Measurements from ENCODE around the gene NF1.
A peak's percentile ranks its signal among the peaks of the same experiment; 100 is the strongest.
"Not testable (repeated sequence)": the region's sequence is repeated elsewhere in the genome, so short reads cannot be mapped to it uniquely, and the experiment has no call there.

NF1 gene

DNA sequence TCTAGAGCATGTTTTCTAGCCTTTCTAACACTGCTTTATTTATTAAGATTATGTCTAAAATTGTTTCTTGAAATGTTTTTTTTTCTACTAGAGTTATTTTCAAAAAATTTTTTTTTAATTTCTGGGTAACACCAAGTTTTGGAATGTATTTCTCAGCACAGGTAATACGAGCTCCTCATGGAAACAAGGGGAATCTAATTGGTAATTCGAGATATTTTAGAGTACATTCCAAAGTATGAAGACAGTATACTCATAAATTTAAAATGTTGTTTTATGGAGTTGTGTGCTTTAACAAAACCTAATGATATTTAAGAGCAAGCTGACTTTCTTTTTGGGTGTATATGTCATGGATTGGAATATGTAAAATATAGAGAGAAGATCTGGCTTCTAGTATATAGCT lies 159.9 kb downstream of the NF1 start:
- no peak for DNase-seq

DNA sequence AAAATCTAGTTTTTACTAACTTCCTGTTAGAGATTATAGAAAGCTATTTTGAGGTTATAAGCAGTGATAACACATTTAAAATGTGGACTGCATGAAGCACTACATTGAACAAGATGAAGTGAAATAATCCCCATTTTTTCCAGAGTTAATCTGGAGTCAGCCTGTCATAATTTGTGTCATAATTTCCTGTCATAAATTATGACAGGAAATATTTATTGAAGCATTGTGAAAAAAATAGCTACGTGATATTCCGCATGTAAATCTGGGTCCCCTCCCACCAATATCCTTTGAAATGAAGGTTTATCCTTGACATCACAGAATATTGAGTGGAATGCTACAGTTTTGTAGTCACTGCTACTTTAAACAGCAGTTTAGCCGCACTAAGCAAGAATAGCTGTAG lies 162.2 kb downstream of the NF1 start:
- DNase-seq = no peak

DNA sequence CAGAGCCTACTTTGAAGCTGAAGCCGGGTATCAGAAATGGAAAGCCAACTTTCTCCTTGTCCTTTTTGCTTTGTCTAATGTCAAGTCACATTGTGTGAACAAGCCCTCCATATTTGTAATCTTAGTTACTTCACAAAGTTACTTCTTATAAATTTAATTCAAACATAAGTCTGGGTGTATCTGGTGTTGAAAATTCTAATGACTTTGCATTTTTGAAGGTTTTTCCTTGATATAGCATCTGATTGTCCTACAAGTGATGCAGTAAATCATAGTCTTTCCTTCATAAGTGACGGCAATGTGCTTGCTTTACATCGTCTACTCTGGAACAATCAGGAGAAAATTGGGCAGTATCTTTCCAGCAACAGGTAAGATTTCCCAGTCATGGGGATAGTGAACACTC lies 165.4 kb downstream of the NF1 start:
- no peak for DNase-seq

GRCh38 chr17:31261601-31262000 lies 166.8 kb downstream of the NF1 start:
- no peak for DNase-seq

- not testable (repeated sequence) for DNase-seq
Observed at GRCh38 chr17:31262923-31263322, 168.1 kb downstream of the NF1 start.

- peak in 1 of 5 experiments; percentile 8 for DNase-seq
Observed at GRCh38 chr17:31266042-31266441, 171.3 kb downstream of the NF1 start.

- no peak for DNase-seq
Observed at GRCh38 chr17:31269036-31269577, 174.3 kb downstream of the NF1 start.

DNA sequence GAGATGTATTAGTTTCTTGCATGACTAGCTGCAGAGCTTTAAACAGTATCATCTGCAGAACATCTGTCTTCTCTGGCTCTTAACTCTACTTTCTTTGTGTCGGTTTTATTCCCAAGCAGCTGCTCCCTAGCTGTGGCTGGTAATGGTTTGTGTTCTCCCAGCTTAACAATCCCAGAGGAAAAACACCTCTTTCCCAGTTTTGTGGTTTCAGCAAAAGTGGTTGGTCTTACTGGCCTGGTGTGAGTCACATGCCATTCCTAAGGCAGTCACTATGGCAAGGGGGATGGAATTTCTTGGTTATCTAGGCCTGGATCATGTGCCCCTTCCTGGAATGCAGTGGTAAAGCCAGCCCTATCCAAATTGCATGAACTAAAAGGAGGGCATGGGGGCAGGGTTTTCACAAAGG lies 174.8 kb downstream of the NF1 start:
- no peak for DNase-seq

DNA sequence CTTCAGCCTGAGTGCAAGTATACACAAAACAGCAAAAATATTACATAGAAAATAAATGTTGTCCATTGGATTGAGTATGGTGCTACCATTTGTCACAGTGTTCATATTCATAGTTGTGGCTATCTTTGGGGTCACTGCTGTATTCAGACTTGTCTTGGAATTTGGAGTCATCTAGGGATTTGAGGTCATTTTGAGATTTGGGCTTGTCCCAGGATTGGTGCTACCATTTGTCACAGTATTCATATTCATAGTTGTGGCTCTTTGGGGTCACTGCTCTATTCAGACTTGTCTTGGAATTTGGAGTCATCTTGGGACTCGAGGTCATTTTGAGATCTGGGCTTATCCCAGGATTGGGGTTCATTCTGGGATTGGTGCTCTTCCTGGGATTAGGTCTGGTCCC lies 177.5 kb downstream of the NF1 start:
- no peak for DNase-seq

DNA sequence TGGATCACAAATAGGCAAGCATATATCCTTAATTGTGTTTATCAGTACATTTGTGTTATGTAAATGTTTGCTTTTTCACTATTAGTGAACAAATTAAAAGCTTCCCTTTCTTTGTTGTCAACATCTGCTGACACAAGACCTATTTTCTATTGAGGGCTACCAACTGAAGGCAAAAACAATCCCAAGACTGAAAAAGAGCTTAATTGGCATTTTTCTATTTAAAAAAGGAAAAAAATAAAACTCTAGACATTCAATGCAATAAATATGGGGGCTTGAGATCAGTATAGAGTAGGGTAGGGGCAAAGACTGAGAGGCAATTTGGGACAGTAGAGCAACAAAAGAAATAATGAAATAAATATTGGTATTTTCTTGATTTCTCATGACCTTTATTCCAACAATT lies 178.0 kb downstream of the NF1 start:
- no peak for DNase-seq

DNA sequence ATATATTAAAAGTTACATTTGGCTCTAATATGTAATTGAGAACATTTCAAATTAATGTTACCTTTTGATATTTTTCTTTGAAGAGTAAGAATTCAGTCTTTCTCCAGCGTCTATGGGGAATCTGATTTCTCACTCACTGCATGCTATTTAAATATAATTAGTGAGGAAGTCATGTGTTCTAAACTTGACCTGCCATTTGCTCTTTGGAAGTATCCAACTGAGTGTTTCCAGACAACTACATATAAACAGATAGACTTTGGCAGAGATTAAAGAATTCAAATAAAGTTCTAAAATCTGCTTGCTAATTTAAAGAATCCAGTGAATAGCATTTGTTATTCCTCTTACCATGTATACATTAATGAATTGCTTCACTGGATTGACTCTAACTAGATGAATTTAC lies 178.7 kb downstream of the NF1 start:
- no peak for DNase-seq

- DNase-seq = no peak
Observed at GRCh38 chr17:31274252-31274651, 179.5 kb downstream of the NF1 start.

- no peak for DNase-seq
Observed at GRCh38 chr17:31275116-31275515, 180.3 kb downstream of the NF1 start.

GRCh38 chr17:31279401-31279800 lies 184.6 kb downstream of the NF1 start:
- DNase-seq = no peak

GRCh38 chr17:31281061-31281460 lies 186.3 kb downstream of the NF1 start:
- DNase-seq = no peak

DNA sequence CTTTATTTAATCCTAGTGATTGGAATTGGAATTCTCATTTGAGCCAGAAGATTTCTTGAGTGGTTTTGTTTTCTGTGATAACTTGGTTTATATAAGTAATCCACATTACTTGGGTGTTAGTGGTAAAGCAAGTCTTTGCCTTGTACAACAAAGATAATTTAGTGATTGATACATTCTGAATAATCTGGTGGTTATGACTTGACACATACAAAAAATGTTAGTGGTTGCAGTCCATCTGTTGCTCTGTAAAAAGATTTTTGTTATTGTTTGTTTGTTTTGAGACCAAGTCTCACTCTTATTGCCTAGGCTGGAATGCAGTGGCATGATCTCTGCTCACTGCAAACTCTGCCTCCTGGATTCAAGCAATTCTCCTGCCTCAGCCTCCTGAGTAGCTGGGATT lies 189.1 kb downstream of the NF1 start:
- DNase-seq = no peak

DNA sequence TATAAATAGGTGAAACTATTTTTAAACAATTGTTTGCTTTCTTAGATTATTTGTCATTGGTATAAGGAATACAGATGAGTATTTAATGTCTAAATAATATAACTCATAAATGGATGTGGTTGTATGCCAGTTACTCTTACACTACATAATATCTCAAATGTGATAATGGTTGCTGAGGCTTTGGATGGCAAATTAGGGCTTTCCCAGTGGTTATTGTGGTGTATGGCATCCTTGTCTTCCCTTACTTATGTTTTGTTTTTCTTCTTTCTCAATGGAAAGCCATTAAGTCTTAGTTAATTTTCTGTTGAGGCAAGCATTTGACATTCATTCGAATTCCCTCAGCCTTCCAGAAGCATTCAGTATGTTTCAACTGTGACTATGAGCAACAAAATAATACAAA lies 191.8 kb downstream of the NF1 start:
- no peak for DNase-seq

- DNase-seq = not testable (repeated sequence)
Observed at GRCh38 chr17:31287932-31288331, 193.2 kb downstream of the NF1 start.

- no peak for DNase-seq
Observed at GRCh38 chr17:31289790-31290189, 195.0 kb downstream of the NF1 start.

- DNase-seq = no peak
Observed at GRCh38 chr17:31291820-31292219, 197.0 kb downstream of the NF1 start.

GRCh38 chr17:31293581-31293980 lies 198.8 kb downstream of the NF1 start:
- no peak for DNase-seq

- DNase-seq = no peak
Observed at GRCh38 chr17:31294231-31294630, 199.5 kb downstream of the NF1 start.

DNA sequence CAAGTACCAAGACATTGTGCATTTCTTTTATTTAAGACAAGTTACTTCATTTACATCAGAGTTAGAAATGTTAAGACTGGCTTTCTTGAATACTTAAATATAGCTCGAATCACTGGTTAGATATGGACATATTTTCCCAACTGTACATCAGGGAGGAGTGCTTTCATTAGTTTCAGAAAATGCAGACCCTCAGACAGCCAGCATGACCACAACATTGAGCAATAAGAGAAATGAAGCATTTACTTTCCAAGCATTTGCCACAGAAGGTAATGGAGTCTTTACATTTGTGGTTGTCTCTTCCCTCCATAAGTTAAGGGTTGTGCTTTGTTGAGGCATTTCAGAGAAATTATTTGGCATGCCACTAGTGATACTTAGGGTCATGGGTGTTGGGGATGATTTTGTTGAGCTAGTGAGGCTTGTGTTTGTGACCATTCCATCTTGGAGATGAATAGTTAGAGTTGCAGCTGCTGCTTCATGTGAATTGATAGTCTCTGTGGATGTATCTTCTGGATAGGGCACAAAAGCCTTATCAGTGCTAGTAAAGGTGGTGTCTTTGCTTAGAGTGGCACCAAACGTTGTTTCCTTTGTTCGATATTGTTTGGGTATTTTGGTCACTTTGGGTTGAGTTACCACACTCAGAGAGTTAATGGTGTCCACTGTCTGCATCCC lies 200.2 kb downstream of the NF1 start:
- DNase-seq = no peak

- no peak for DNase-seq
Observed at GRCh38 chr17:31295489-31295871, 200.7 kb downstream of the NF1 start.

DNA sequence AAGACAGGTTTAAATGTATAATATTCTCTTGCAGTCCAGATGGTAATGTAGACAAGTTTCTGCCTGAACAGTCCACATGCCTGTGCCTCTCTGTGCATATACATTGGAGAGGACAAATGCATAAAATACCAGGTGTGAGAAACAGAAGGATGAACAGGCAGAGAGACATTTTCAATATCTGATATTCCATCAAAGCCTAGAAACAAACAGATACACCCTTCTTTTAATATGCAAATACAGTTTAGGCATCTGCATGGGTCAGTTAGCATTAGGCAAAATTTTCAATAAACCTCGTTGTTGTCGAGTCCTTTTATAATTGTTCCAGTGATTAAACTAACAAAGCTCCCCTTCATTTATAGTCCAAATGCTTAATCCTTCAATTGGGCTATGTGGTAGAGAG lies 201.4 kb downstream of the NF1 start:
- DNase-seq = no peak
